Amniotic stem cell (primary cell): ENCODE measurements around the gene FAM168B.

Source experiments
- DNase-seq: peaks from one replicate; lab custom pipeline; 2025; lab: John Stamatoyannopoulos, UW

Gene FAM168B

GRCh38 chr2:131039908-131040660, 53.2 kb downstream of the FAM168B start:
- DNase-seq = no peak

- DNase-seq = no peak
Measured at GRCh38 chr2:131039535-131039907, 53.7 kb downstream of the FAM168B start.

- DNase-seq = no peak
Measured at GRCh38 chr2:131039101-131039440, 54.2 kb downstream of the FAM168B start.

GRCh38 chr2:131038258-131039100, 54.8 kb downstream of the FAM168B start:
- no peak for DNase-seq

- no peak for DNase-seq
Measured at GRCh38 chr2:131037398-131038257, 55.6 kb downstream of the FAM168B start.

- no peak for DNase-seq
Measured at GRCh38 chr2:131036696-131037397, 56.4 kb downstream of the FAM168B start.

- no peak for DNase-seq
Measured at GRCh38 chr2:131036269-131036668, 57.0 kb downstream of the FAM168B start.

- no peak for DNase-seq
Measured at GRCh38 chr2:131035826-131036231, 57.4 kb downstream of the FAM168B start.

GRCh38 chr2:131035112-131035825, 58.0 kb downstream of the FAM168B start:
- no peak for DNase-seq

GRCh38 chr2:131034122-131035051, 58.9 kb downstream of the FAM168B start:
- no peak for DNase-seq

- no peak for DNase-seq
Measured at GRCh38 chr2:131033786-131034121, 59.5 kb downstream of the FAM168B start.

- DNase-seq = no peak
Measured at GRCh38 chr2:131032393-131032836, 60.8 kb downstream of the FAM168B start.

- DNase-seq = no peak
Measured at GRCh38 chr2:131031875-131032274, 61.4 kb downstream of the FAM168B start.

GRCh38 chr2:131031431-131031841, 61.8 kb downstream of the FAM168B start:
- DNase-seq = no peak

GRCh38 chr2:131030478-131030971, 62.7 kb downstream of the FAM168B start:
- no peak for DNase-seq

GRCh38 chr2:131029812-131030211, 63.4 kb downstream of the FAM168B start:
- DNase-seq = no peak

- DNase-seq = no peak
Measured at GRCh38 chr2:131027566-131028528, 65.4 kb downstream of the FAM168B start.

- no peak for DNase-seq
Measured at GRCh38 chr2:131026919-131027318, 66.3 kb downstream of the FAM168B start.

- DNase-seq = no peak
Measured at GRCh38 chr2:131023758-131024157, 69.5 kb downstream of the FAM168B start.
